NCI-H1417 (cell line): ENCODE results near the gene CTSE.
"Not testable (repeated sequence)": the region's sequence is repeated elsewhere in the genome, so short reads cannot be mapped to it uniquely, and the experiment has no call there.

Experiments used
- DNase-seq, 3 experiments: peaks; one replicate each; lab custom pipeline; 2025; lab: John Stamatoyannopoulos, UW

The CTSE gene

GRCh38 chr1:206014601-206015000 is 9.1 kb downstream of the CTSE start:
- no peak for DNase-seq

GRCh38 chr1:206013026-206013795 is 10.5 kb downstream of the CTSE start:
- no peak for DNase-seq

DNA sequence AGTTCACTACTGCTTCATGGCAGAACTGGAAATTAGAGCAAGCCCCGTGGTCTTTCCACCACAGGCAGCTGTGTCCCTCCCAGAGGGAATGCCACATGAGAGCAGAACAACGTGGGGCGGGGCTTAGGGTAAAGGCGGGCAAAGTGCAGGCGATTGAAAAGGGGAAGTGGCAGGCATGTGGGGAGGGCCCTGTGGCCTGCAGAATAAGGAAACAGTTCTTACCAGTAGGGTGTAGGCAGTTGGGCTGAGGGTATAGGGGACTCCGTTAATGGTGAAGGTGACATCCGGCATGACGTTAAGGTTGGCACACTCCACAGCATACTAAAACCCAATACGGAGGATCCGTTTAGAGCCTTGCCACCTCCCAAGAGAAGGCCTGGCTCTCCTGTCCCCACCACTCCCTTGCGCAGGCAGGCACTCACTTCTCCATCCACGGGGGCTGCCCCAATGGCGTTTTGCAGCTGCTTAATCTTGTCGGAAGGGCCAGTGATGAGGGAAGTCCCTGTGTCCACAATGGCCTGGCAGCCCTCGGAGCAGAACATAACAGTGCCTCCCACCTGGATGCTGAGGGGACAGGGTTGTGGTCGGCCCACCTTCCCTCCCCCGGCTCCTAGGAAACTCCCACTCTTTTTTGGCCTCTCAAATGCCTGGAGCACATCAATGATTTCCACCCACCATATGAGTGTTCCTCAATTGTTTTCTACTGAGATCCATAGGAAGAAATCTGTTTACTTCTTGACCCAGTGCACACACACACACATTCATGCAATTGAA is 11.4 kb downstream of the CTSE start:
- DNase-seq, result peak in 1 of 3 experiments; percentile 35

DNA sequence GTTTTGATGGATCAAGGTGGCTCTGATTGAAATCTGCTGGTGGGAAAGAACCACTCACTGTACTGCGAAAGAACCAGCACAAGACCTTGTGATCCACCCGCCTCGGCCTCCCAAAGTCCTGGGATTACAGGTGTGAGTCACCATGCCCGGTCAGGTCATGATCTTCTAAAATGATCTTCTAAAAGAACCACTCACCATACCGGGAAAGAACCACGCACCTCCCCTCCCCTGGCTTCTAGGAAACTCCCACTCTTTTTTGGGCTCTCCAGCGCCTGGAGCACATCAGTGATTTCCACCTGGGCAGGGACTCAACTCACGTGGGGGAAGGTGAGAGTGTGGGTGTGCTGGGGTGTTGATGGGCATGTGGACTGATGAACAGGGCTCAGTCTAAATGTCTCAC is 12.6 kb downstream of the CTSE start:
- no peak for DNase-seq

- no peak for DNase-seq
Observed at GRCh38 chr1:206010060-206010459, 13.6 kb downstream of the CTSE start.

DNA sequence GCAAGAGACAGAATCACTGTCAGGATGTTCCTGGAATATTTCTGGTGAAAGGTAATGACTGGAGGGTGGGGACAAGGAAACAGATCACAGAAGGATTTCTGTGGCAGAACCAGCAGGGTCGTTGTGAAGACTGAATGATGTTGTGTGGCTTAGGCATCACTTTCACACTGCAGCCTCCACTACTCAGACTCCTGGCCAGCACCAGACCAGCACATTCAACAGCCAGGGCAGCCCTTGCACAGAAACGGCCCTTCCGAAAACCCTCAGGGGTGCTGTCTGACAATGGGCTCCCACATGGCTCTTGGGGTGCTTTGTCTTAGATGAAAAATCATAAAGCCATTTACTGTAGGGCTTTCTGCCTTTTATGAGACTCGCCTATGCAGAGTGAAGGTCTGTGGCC is 16.7 kb downstream of the CTSE start:
- no peak for DNase-seq

GRCh38 chr1:206005778-206006180 is 17.9 kb downstream of the CTSE start:
- DNase-seq, result no peak

DNA sequence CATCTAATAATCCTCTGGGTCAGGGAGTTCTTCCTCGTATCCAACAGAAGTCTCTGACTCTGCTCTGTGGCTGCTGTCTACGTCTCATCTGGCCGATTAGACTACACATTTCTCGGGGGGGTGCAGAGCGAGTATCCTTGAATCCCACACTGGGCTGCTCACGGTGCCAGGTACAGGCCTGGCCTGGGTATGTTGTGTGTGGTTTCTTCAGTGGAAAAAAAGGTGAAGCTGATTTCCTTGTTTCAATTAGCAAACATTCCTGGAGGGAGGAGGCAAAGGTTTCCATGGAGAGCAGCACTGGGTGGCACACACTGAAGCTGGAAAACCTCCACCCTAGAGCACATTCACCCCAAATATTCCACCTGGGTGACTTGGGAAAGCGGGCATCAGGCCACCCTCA is 18.5 kb downstream of the CTSE start:
- DNase-seq, result no peak

DNA sequence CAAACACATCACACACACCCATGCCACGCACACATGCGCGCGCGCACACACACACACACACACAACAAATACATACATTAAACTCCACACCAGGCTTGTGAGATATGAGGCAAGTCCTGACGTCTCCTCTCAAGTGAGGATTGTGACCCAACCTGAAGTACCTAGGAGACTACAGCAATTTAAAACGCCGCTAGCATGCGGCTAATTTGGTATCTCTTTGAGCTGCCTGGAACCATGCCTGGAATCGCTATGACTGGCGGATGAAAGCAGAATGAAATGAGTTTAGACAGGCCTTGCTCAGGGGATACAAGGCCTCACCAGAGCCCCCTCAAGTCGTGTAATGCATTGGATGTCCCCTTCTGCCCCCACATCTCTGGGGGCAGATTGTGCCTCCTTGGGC is 18.9 kb downstream of the CTSE start:
- no peak for DNase-seq

DNA sequence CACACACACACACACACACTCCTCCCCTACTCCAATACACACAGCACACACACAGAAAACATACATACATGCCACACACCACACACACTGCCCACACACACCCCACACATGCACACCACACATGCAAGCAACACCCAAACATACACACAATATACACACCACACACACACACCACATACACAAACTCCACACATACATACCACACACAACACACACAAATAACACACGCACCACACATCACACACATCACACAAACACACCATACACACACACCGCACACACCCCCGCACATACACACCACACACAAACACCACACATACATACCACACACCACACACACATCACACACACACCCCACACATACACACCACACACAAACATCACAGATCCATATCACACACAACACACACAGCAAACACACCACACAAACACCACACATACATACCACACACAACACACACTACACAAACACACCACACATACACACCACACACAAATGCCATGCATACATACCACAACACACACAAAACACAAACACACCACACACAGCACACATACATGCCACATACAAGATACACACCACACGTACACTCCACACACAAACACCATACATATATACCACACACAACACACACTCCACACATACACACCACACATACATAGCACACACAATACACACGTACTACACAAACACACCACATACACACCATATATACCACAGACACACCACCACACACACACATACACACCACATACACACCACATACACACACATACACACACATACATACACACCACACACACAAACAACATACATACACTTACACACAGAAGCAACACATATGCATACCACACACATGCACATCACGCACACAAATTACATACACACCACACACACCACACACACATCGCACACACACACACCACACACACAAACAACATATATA is 19.6 kb downstream of the CTSE start:
- DNase-seq, result no peak

DNA sequence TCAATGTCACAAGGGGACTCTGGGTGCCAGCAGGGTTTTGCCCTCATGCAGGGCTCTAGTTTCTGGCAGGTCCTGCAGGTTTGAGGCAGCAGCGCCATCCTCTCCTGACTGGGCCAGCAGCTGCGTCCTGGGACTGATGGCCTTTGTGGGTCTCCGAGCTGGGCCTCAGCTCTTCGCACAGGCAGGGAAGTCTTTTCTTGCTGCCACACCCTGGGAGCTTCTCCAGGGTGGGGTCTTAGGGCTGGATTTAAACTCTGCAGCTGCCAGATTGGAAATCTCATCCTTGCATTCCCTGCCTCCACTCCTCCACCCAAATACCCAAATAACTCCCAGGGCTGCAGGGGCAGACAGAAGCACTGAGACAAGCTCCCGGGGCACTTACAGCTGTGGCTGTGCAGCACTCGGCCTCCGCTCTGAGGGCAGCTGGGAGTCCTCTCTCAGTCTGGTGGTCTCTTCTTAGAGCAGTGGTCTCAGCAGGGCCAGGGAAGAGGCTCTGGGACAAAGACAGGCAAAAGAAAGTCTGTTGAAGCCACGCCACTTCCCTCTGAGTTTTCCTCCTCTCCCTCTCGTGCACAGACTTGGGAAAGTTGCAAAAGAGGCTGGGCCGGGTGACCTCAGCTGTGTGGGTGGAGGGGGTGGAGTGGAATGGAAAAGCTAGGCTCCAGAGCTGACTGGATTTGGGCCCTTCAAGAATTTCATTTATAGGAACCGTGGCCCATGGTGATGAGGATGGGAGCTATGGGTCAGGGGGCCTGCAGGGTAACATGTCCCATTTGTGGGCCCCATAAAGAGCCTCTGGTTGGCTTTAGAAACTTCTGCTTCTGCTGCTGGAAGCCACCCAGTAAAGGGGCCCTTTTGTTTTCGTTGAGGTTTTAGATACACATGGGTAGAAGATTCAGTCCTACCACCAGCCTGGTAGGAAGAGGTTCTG is 20.6 kb downstream of the CTSE start, which contains the start of gene RAB7B:
Gene RAB7B, minus strand, starts transcription at position 525 of the 931 bp plus-strand sequence. CDS start 9,260 bp downstream, outside the sequence.
- no peak for DNase-seq

- no peak for DNase-seq
Observed at GRCh38 chr1:206002160-206002559, 21.5 kb downstream of the CTSE start.

DNA sequence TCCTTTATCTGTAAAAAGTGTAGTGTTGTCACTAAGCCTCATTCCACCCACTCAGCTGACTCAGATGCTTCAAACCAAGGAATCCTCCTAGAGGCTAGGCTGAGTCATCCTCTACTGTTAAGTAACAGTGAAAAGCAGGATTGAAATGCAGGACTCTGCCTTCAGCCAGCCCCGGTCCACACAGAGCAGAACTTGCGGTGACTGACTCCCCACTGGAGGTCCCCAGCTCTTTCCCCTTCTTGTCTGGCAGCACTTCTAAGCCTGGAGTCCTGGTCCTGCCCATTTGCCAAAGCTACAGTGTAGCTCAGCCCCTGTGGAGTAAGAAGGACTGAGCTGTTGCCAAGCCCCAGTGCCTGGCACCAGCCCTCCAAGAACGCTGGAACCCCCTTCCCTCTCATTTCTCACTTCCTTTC is 22.2 kb downstream of the CTSE start:
- DNase-seq, result no peak

DNA sequence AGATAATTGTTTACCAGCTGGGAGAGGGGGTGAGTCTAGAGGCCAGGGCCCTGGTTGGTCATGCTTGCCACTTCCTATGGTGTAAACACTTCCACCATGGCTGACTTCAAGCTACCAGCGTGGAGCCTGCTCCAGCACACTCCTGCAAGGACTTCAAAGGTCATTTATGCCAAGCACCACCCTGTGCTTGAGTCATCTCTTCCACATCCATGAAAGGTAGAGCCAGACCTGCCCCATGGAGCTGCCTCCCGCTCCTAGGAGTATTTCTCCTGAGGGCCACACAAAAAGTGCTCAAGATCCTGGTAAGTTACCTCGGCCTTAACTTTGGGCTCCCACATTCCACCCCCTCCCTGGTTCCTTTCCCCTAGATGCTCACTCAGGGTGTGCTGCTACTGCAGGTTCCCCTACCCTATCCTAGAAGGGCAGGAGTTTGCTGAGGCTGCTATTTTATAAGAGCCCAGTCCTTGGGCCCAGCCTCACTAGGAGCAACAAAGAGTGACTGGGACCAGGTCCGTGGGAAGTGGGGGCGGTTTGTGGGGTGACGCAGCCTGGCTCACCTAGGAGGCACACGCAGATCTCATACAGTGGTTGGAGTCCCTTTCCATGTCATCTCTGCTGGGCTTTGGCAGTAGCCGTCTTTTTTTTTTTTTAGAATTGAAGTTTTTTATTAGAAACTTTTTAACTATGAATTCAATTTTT is 22.9 kb downstream of the CTSE start:
- DNase-seq, result no peak

DNA sequence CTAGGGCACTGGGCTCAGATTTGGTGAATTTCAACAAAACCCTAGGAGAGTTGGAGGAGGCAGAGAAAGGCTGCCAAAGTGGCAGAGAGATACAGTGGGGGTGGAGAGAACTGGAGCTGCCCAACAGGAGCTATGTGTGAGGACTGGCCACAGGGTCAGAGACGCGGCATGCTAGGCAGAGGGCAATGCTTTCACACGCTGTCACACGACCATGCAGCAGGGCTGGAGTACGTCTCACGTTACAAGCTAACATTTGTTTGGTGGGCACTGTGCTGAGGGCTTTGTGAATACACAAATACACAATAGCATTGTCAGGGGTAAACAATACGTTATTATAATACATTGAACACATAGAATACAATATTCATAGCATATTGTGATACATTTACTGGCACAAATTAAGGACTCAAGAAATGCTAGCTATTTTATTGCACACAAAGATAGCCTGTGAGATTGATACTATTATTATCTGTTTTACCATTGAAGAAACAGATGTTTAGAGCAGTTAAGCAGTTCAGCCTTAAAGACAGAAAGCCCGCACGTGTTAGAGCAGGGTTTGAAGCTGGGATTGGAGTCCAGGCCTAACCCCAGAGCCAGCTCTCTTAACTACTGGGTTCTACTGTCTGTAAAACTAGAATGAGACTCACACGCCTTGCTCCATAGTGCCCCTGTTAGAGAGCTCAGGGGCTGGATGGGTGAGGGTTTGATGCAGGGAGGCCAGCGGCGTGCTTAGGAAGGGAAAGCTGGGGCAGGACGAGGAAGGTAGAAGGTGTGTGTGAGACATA is 25.0 kb downstream of the CTSE start:
- DNase-seq, result peak in 1 of 3 experiments; percentile 32

DNA sequence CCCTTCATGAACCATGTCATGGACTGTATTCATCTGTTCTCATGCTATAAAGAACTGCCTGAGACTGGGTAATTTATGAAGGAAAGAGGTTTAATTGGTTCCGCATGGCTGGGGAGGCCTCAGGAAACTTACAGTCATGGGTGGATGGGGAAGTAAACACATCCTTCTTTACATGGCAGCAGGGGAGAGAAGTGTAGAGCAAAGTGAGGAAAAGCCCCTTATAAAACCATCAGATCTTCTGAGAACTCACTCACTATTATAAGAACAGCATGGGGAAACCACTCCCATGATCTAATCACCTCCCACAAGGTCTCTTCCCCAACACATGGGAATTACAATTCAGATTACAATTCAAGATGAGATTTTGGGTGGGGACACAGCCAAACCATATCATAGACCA is 27.1 kb downstream of the CTSE start:
- DNase-seq, result not testable (repeated sequence)

DNA sequence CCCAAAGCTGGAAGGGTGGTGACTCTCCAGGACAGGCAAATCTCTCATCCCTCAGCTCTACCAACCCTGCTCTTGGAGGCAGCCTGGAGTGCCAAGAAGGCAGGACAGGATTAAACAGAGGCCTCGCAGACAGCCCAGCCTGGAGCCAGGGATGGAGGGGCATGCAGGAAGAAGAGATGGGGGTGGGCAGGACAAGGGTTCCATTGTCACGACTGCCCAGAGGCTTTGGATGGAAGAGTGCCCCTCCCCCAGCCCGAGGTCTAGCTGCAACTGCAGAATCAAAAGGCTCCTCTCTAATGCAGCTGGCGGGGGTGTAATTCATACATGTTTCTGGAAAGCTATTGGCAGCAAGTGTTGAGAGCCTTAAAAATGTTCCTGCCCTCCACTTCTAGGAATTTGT is 29.3 kb downstream of the CTSE start:
- DNase-seq, result no peak

DNA sequence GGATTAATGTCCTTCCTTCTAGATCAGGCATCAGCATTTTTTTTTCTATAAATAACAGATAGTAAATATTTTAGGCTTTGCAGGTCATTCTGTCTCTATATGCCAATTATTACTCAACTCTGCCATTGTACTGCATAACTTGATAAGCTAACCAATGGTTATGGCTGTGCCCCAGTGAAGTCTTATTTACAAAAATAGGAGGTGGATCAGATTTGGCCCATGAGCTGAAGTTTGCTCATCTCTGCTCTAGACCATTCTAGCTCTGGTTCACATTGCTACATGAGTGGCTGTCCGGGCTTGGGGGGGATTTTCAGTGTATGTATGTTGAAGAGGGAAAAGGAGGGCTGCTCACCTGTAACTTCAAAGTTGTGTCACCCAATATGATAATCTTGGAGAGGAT is 30.6 kb downstream of the CTSE start:
- DNase-seq, result no peak

GRCh38 chr1:205992218-205992882 is 31.3 kb downstream of the CTSE start:
- no peak for DNase-seq
